HepG2 (cell line): ENCODE data around the gene YIF1A. TPM values are rescaled to one million over a fixed set of nuclear protein-coding genes. Genes with fewer than 3 reads are reported as not detected.
A peak's percentile ranks its signal among the peaks of the same experiment; 100 is the strongest.

Experiments
- CEBPG ChIP-seq: IDR thresholded peaks from 2 replicates; pipeline ENCODE4 v1.6.1; 2016
- DPF2 ChIP-seq: sonication (generic); formaldehyde crosslinking; IDR thresholded peaks from 2 replicates; pipeline ENCODE4 v1.4.0; 2020; ENCODE audit warnings: mild to moderate bottlenecking, low read depth, missing genetic modification reagents, borderline replicate concordance
- MZF1 ChIP-seq: sonication (generic); formaldehyde crosslinking; IDR thresholded peaks from 2 replicates; pipeline ENCODE4 v1.8.1; 2023; ENCODE audit warnings: mild to moderate bottlenecking, missing genetic modification reagents, borderline replicate concordance
- RAD51 ChIP-seq: fragments of 450-650 bp; IDR thresholded peaks from 2 replicates; pipeline ENCODE4 v1.6.1; 2016; ENCODE audit warnings: borderline replicate concordance
- SNAPC4 ChIP-seq: sonication (generic); formaldehyde crosslinking; IDR thresholded peaks from 2 replicates; pipeline ENCODE4 v1.4.0; 2020; ENCODE audit warnings: mild to moderate bottlenecking, missing genetic modification reagents
- ZBTB21 ChIP-seq: sonication (generic); formaldehyde crosslinking; IDR thresholded peaks from 2 replicates; pipeline ENCODE4 v1.4.0; 2020; ENCODE audit warnings: missing genetic modification reagents
- ZFY ChIP-seq: sonication (generic); formaldehyde crosslinking; IDR thresholded peaks from 2 replicates; pipeline ENCODE4 v1.4.0; 2020; ENCODE audit warnings: missing genetic modification reagents
- ZHX1 ChIP-seq: sonication (generic); formaldehyde crosslinking; IDR thresholded peaks from 2 replicates; pipeline ENCODE4 v1.8.1; 2022; ENCODE audit warnings: low read depth, mild to moderate bottlenecking, missing genetic modification reagents
- ZNF343 ChIP-seq: sonication (generic); formaldehyde crosslinking; IDR thresholded peaks from 2 replicates; pipeline ENCODE4 v1.4.0; 2020; ENCODE audit warnings: mild to moderate bottlenecking, missing genetic modification reagents
- polyA plus RNA-seq, 8 experiments: library from polyadenylated mRNA; depleted of rRNA in 3 of 8; stranded (reverse) in 7 of 8; unstranded in 1 of 8; fragments of >200 nt; fragmentation: Illumina TruSeq in 4 of 8; extraction: Trizol in 4 of 8; gene quantifications; 2 replicates each; pipeline versions ENCODE4 v1.2.1 to v1.2.3, GENCODE V29; 2011 to 2016; ENCODE audit warnings: low read depth in 4 of 8, missing spikeins in 1 of 8, mixed read lengths in 1 of 8; ENCODE audit not compliant: insufficient read depth in 1 of 8
- total RNA-seq, 5 experiments: library from RNA; depleted of rRNA; stranded (reverse); fragments of >200 nt; fragmentation: Illumina TruSeq; extraction: Trizol; gene quantifications; 2 replicates each; pipeline ENCODE4 v1.2.3, GENCODE V29; 2016; ENCODE audit warnings: low read depth in 1 of 5
- TF ChIP-seq, protein P1 (sequence below): sonication (generic); formaldehyde crosslinking; IDR thresholded peaks from one replicate; pipeline ENCODE4 v1.5.1; 2020; ENCODE audit warnings: mild to moderate bottlenecking, missing genetic modification reagents; ENCODE audit errors: not compliant biosample characterization

The YIF1A gene
- total and polyA plus RNA-seq, 2 of the 13 experiments (the other 11 are each of a cell fraction or from before 2014, with no cell fraction given), result 133 to 145 TPM

- TF ChIP-seq SNAPC4 (CRISPR knock-in tag), result no peak
- TF ChIP-seq, protein P1, sequence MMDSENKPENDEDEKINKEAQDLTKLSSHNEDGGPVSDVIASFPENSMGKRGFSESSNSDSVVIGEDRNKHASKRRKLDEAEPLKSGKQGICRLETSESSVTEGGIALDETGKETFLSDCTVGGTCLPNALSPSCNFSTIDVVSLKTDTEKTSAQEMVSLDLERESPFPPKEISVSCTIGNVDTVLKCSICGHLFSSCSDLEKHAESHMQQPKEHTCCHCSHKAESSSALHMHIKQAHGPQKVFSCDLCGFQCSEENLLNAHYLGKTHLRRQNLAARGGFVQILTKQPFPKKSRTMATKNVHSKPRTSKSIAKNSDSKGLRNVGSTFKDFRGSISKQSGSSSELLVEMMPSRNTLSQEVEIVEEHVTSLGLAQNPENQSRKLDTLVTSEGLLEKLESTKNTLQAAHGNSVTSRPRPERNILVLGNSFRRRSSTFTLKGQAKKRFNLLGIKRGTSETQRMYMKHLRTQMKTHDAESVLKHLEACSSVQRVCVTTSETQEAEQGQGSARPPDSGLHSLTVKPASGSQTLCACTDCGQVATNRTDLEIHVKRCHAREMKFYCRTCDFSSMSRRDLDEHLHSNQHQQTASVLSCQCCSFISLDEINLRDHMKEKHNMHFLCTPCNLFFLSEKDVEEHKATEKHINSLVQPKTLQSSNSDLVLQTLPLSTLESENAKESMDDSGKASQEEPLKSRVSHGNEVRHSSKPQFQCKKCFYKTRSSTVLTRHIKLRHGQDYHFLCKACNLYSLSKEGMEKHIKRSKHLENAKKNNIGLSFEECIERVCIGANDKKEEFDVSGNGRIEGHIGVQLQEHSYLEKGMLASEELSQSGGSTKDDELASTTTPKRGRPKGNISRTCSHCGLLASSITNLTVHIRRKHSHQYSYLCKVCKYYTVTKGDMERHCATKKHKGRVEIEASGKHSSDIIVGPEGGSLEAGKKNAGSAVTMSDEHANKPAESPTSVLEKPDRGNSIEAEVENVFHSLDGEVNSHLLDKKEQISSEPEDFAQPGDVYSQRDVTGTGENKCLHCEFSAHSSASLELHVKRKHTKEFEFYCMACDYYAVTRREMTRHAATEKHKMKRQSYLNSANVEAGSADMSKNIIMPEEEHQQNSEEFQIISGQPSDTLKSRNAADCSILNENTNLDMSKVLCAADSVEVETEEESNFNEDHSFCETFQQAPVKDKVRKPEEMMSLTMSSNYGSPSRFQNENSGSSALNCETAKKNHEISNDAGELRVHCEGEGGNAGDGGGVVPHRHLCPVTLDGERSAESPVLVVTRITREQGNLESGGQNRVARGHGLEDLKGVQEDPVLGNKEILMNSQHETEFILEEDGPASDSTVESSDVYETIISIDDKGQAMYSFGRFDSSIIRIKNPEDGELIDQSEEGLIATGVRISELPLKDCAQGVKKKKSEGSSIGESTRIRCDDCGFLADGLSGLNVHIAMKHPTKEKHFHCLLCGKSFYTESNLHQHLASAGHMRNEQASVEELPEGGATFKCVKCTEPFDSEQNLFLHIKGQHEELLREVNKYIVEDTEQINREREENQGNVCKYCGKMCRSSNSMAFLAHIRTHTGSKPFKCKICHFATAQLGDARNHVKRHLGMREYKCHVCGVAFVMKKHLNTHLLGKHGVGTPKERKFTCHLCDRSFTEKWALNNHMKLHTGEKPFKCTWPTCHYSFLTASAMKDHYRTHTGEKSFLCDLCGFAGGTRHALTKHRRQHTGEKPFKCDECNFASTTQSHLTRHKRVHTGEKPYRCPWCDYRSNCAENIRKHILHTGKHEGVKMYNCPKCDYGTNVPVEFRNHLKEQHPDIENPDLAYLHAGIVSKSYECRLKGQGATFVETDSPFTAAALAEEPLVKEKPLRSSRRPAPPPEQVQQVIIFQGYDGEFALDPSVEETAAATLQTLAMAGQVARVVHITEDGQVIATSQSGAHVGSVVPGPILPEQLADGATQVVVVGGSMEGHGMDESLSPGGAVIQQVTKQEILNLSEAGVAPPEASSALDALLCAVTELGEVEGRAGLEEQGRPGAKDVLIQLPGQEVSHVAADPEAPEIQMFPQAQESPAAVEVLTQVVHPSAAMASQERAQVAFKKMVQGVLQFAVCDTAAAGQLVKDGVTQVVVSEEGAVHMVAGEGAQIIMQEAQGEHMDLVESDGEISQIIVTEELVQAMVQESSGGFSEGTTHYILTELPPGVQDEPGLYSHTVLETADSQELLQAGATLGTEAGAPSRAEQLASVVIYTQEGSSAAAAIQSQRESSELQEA (CRISPR knock-in tag), result peak; percentile 26
- TF ChIP-seq ZHX1, result peak; percentile 70; the same call in 1 of the 2 replicates
- TF ChIP-seq CEBPG (CRISPR knock-in tag), result 0 out of 2 replicates have a peak, but pooled peaks have one; percentile 35
- no peak for TF ChIP-seq RAD51
- TF ChIP-seq ZBTB21, result no peak
- no peak for TF ChIP-seq ZNF343 (CRISPR knock-in tag)
- TF ChIP-seq MZF1 (CRISPR knock-in tag), result no peak
- peak; percentile 89 for TF ChIP-seq ZFY (CRISPR knock-in tag)
- no peak for TF ChIP-seq DPF2 (CRISPR knock-in tag)
These were observed at the start of gene YIF1A (continued) for GRCh38 chr11:66288671-66289547.
